Parathyroid adenoma (tissue), 2 donors: ENCODE data around the gene FOXO1.
A peak's percentile ranks its signal among the peaks of the same experiment; 100 is the strongest.
"Not testable (repeated sequence)": the region's sequence is repeated elsewhere in the genome, so short reads cannot be mapped to it uniquely, and the experiment has no call there.

Experiments
- H2AFZ ChIP-seq: fragments of 300-600 bp; sonication (generic); one replicate; pipeline ENCODE4 v1.7.0; 2017; ENCODE audit warnings: antibody characterized with exemption, mild to moderate bottlenecking
- H3K27ac ChIP-seq: fragments of 300-600 bp; sonication (generic); one replicate; pipeline ENCODE4 v1.7.0; 2017
- H3K27me3 ChIP-seq: fragments of 300-600 bp; sonication (generic); one replicate; pipeline ENCODE4 v1.7.0; 2017; ENCODE audit warnings: low read length; ENCODE audit not compliant: control insufficient read depth, insufficient read depth
- H3K36me3 ChIP-seq: fragments of 300-600 bp; sonication (generic); one replicate; pipeline ENCODE4 v1.7.0; 2017; ENCODE audit warnings: low read length; ENCODE audit not compliant: control insufficient read depth, insufficient read depth
- H3K4me1 ChIP-seq: fragments of 300-600 bp; sonication (generic); one replicate; pipeline ENCODE4 v1.7.0; 2017; ENCODE audit warnings: control low read depth
- H3K4me2 ChIP-seq: fragments of 300-600 bp; sonication (generic); one replicate; pipeline ENCODE4 v1.7.0; 2017; ENCODE audit warnings: low read length
- H3K4me3 ChIP-seq: fragments of 300-600 bp; sonication (generic); one replicate; pipeline ENCODE4 v1.7.0; 2017; ENCODE audit warnings: low read depth, low read length
- H3K79me2 ChIP-seq: fragments of 300-600 bp; sonication (generic); one replicate; pipeline ENCODE4 v1.7.0; 2017; ENCODE audit warnings: control low read depth
- H3K9ac ChIP-seq: fragments of 300-600 bp; sonication (generic); one replicate; pipeline ENCODE4 v1.7.0; 2017; ENCODE audit warnings: mild to moderate bottlenecking
- H3K9me3 ChIP-seq: fragments of 300-600 bp; sonication (generic); one replicate; pipeline ENCODE4 v1.7.0; 2017; ENCODE audit warnings: low read length; ENCODE audit not compliant: control insufficient read depth
- CTCF ChIP-seq: fragments of 300-600 bp; sonication (generic); IDR thresholded peaks from one replicate; pipeline ENCODE4 v1.7.0; 2017; ENCODE audit warnings: antibody characterized with exemption, mild to moderate bottlenecking
- donor health status: primary hyperparathyroidism.

FOXO1 gene

GRCh38 chr13:40666045-40666932, at the start of gene FOXO1:
Gene FOXO1, minus strand, starts transcription at chr13:40666641. Its CDS starts 429 bp downstream, at chr13:40666212.
- Histone ChIP-seq H3K4me2 (peak within 1 kb of the TSS; percentile 88), H3K27me3 (no peaks in the 10 kb centered on the region), H3K79me2 (no peaks in the 10 kb centered on the region), H2AFZ (peak within 1 kb of the TSS; percentile 94), H3K9ac (no peak within 1 kb of the TSS), H3K9me3 (no peaks in the 10 kb centered on the region), H3K4me1 (no peaks in the 10 kb centered on the region), H3K27ac (peak within 1 kb of the TSS; percentile 76), H3K36me3 (no peaks in the 10 kb centered on the region), H3K4me3 (peak within 1 kb of the TSS; percentile 78)
- no peak for TF ChIP-seq CTCF

DNA sequence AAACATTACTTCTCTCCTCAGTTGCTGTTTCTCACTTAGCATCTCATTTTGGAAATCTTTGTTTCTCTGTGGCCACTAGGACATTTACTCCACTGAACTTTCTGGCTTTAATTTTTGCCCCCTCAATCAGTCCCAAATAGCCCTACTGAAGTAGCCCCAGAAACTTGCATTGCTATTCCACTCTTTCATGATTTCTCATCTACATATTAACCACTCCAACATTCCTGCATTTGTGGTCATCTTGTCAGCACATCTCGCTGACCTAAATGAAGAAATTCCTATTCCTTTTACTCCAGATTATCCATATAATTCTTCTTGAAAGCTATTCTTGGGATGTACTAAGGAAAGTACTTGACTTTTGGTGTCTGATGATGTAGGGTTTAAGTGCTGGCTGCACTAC, 48.0 kb upstream of the FOXO1 start:
- not testable (repeated sequence) for H3K4me1 ChIP-seq, H3K27ac ChIP-seq, H3K9me3 ChIP-seq, H3K4me2 ChIP-seq, H3K79me2 ChIP-seq, H3K27me3 ChIP-seq, H2AFZ ChIP-seq, H3K4me3 ChIP-seq, H3K36me3 ChIP-seq, H3K9ac ChIP-seq

DNA sequence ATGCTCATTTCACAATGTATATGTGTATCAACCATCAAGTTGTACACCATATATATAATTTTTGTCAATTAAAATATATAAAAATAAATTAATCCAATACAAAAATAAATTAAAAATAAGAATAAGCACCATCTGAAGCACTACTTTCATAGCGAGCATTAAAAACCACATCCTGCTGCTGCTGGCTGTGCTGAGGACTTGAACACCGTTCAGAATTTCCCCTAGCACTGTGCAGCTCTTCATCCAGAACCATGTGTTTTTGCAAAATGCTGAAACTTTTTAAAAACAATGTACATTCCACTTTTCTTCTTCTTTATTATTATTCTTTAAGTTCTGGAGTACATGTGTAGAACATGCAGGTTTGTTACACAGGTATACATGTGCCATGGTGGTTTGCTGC, 40.0 kb upstream of the FOXO1 start:
- no peaks in the 10 kb centered on the region for H3K27me3 ChIP-seq
- no peak overlapping the region for H3K4me2 ChIP-seq
- no peak for TF ChIP-seq CTCF
- H3K36me3 ChIP-seq: no peaks in the 10 kb centered on the region
- no peak overlapping the region for H3K27ac ChIP-seq
- no peak overlapping the region for H3K4me3 ChIP-seq
- H3K9me3 ChIP-seq: no peaks in the 10 kb centered on the region
- no peak overlapping the region for H3K9ac ChIP-seq
- H2AFZ ChIP-seq: no peak overlapping the region
- H3K4me1 ChIP-seq: no peaks in the 10 kb centered on the region
- no peaks in the 10 kb centered on the region for H3K79me2 ChIP-seq

- no peak overlapping the region for H3K4me2 ChIP-seq
- H3K4me3 ChIP-seq: no peak overlapping the region
- no peak overlapping the region for H3K27ac ChIP-seq
- no peaks in the 10 kb centered on the region for H3K79me2 ChIP-seq
- no peaks in the 10 kb centered on the region for H3K27me3 ChIP-seq
- H3K9me3 ChIP-seq: no peaks in the 10 kb centered on the region
- H3K9ac ChIP-seq: no peak overlapping the region
- no peaks in the 10 kb centered on the region for H3K36me3 ChIP-seq
- TF ChIP-seq CTCF: no peak
- H2AFZ ChIP-seq: no peak overlapping the region
- no peaks in the 10 kb centered on the region for H3K4me1 ChIP-seq
Measured at GRCh38 chr13:40697711-40698110, 31.3 kb upstream of the FOXO1 start.

DNA sequence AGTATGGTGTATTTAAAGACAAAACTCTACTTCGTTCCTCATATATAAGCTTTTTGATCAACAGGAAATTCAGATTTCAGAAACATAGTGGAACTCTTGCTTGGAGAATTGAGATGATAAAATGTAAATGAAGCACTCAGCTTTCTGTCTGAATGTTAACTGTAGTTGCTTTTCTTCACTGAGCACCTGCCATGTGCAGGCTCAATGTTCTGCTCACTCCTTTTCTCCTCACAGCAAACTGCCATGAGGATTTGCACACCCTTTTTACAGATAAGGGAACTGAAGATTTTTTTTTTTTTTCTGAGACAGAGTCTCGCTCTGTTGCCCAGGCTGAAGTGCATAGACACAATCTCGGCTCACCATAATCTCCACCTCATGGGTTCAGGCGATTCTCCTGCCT, 28.0 kb upstream of the FOXO1 start:
- Histone ChIP-seq H3K9ac (no peak overlapping the region), H3K4me2 (no peak overlapping the region), H3K27me3 (no peaks in the 10 kb centered on the region), H3K36me3 (no peaks in the 10 kb centered on the region), H3K4me1 (no peaks in the 10 kb centered on the region), H3K4me3 (no peak overlapping the region), H3K79me2 (no peaks in the 10 kb centered on the region), H3K27ac (no peak overlapping the region), H3K9me3 (no peaks in the 10 kb centered on the region), H2AFZ (no peak overlapping the region)
- TF ChIP-seq CTCF: no peak
